ENCODE measurements around the gene NT5M.

NT5M gene

GRCh38 chr17:17384291-17384615 lies 81.1 kb downstream of the NT5M start:
- H4K20me1 ChIP-seq (ENCODE audit: low read depth, low read length): no peaks in the 10 kb centered on the region
- H3F3A ChIP-seq (ENCODE audit: insufficient read depth): no peaks in the 10 kb centered on the region
- H3K27ac ChIP-seq (ENCODE audit: low read depth, low read length): no peak overlapping the region
- no peak overlapping the region for H3K9ac ChIP-seq (ENCODE audit: low read length)
- H3K27me3 ChIP-seq (ENCODE audit: low read length): no peaks in the 10 kb centered on the region
- no peaks in the 10 kb centered on the region for H3K36me3 ChIP-seq (ENCODE audit: low read length)
- H3K9me2 ChIP-seq (replicated peaks; ENCODE audit: insufficient read depth, low read length): no peaks in the 10 kb centered on the region
- no peaks in the 10 kb centered on the region for H3K9me3 ChIP-seq (ENCODE audit: insufficient read depth, low read length)
- H3K4me3 ChIP-seq (ENCODE audit: insufficient read depth, low read length, poor library complexity, severe bottlenecking): no peak overlapping the region
- TF ChIP-seq CTCF (IDR thresholded peaks at IDR 0.05; ENCODE audit: insufficient read depth, low read length, poor library complexity, severe bottlenecking) (no peak), EZH2phosphoT487 (conservative IDR thresholded peaks at IDR 0.05; ENCODE audit: low read length) (no peak)
- no peak overlapping the region for H3K4me2 ChIP-seq (ENCODE audit: low read depth, low read length, poor library complexity, severe bottlenecking)
- no peak overlapping the region for H2AFZ ChIP-seq (ENCODE audit: low read depth, low read length, severe bottlenecking)
- no peaks in the 10 kb centered on the region for H3K79me2 ChIP-seq (ENCODE audit: insufficient read depth, low read length)

GRCh38 chr17:17384961-17385360 lies 81.8 kb downstream of the NT5M start:
- Histone ChIP-seq H3F3A (ENCODE audit: insufficient read depth) (no peaks in the 10 kb centered on the region), H2AFZ (ENCODE audit: low read depth, low read length, severe bottlenecking) (no peak overlapping the region), H4K20me1 (ENCODE audit: low read depth, low read length) (no peaks in the 10 kb centered on the region), H3K4me3 (ENCODE audit: insufficient read depth, low read length, poor library complexity, severe bottlenecking) (no peak overlapping the region), H3K9me2 (replicated peaks; ENCODE audit: insufficient read depth, low read length) (no peaks in the 10 kb centered on the region), H3K36me3 (ENCODE audit: low read length) (no peaks in the 10 kb centered on the region), H3K27me3 (ENCODE audit: low read length) (no peaks in the 10 kb centered on the region), H3K27ac (ENCODE audit: low read depth, low read length) (no peak overlapping the region), H3K9me3 (ENCODE audit: insufficient read depth, low read length) (no peaks in the 10 kb centered on the region), H3K79me2 (ENCODE audit: insufficient read depth, low read length) (no peaks in the 10 kb centered on the region), H3K9ac (ENCODE audit: low read length) (no peak overlapping the region), H3K4me2 (ENCODE audit: low read depth, low read length, poor library complexity, severe bottlenecking) (no peak overlapping the region)
- TF ChIP-seq EZH2phosphoT487 (conservative IDR thresholded peaks at IDR 0.05; ENCODE audit: low read length) (no peak), CTCF (IDR thresholded peaks at IDR 0.05; ENCODE audit: insufficient read depth, low read length, poor library complexity, severe bottlenecking) (no peak)

GRCh38 chr17:17385491-17385890 lies 82.3 kb downstream of the NT5M start:
- no peaks in the 10 kb centered on the region for H3K36me3 ChIP-seq (ENCODE audit: low read length)
- no peaks in the 10 kb centered on the region for H3K79me2 ChIP-seq (ENCODE audit: insufficient read depth, low read length)
- no peak overlapping the region for H3K9ac ChIP-seq (ENCODE audit: low read length)
- H3K9me3 ChIP-seq (ENCODE audit: insufficient read depth, low read length): no peaks in the 10 kb centered on the region
- H3F3A ChIP-seq (ENCODE audit: insufficient read depth): no peaks in the 10 kb centered on the region
- no peak overlapping the region for H2AFZ ChIP-seq (ENCODE audit: low read depth, low read length, severe bottlenecking)
- no peaks in the 10 kb centered on the region for H3K27me3 ChIP-seq (ENCODE audit: low read length)
- H3K4me2 ChIP-seq (ENCODE audit: low read depth, low read length, poor library complexity, severe bottlenecking): no peak overlapping the region
- no peak overlapping the region for H3K4me3 ChIP-seq (ENCODE audit: insufficient read depth, low read length, poor library complexity, severe bottlenecking)
- H3K9me2 ChIP-seq (replicated peaks; ENCODE audit: insufficient read depth, low read length): no peaks in the 10 kb centered on the region
- H4K20me1 ChIP-seq (ENCODE audit: low read depth, low read length): no peaks in the 10 kb centered on the region
- no peak for TF ChIP-seq EZH2phosphoT487 (conservative IDR thresholded peaks at IDR 0.05; ENCODE audit: low read length)
- TF ChIP-seq CTCF (IDR thresholded peaks at IDR 0.05; ENCODE audit: insufficient read depth, low read length, poor library complexity, severe bottlenecking): no peak
- no peak overlapping the region for H3K27ac ChIP-seq (ENCODE audit: low read depth, low read length)
